ENCODE results near the gene CBR1. TPM values are rescaled to one million over a fixed set of nuclear protein-coding genes. Genes with fewer than 3 reads are reported as not detected.
"Not testable (repeated sequence)": the region's sequence is repeated elsewhere in the genome, so short reads cannot be mapped to it uniquely, and the experiment has no call there.

CBR1 gene
- total RNA-seq, 2 experiments from 2014 or later, result 12.0 TPM; not detected in 1

GRCh38 chr21:36072453-36073162 lies 2.8 kb downstream of the CBR1 start:
- H3K79me2 ChIP-seq (ENCODE audit: insufficient read depth, low read depth, low read length), result no peaks in the 10 kb centered on the region
- peaks cover 17% of the 10 kb centered on the region for H3K9me3 ChIP-seq (ENCODE audit: low read length)
- H3K36me3 ChIP-seq (ENCODE audit: insufficient read depth, low read length), result peaks cover 5% of the 10 kb centered on the region; the same call in 1 of the 2 replicates
- H3K4me1 ChIP-seq (ENCODE audit: insufficient read depth, low read length, poor library complexity, severe bottlenecking), result peaks cover 15% of the 10 kb centered on the region
- ChIA-PET POLR2A (interaction anchor here (0.6 to 0.7 kb wide), 2 partner anchors 43 to 694 kb away, joined by 3 read pairs; no protein-coding TSS in a partner anchor), CTCF (ENCODE audit: unreplicated experiment) (no interaction called here)
- no peaks in the 10 kb centered on the region for H3K9me2 ChIP-seq (ENCODE audit: insufficient read depth, low read length)
- H3K27ac ChIP-seq (ENCODE audit: low read depth, low read length, poor library complexity, severe bottlenecking), result no peak overlapping the region
- no peak overlapping the region for H2AFZ ChIP-seq (ENCODE audit: low read length)
- H3K4me3 ChIP-seq (ENCODE audit: low read depth, low read length, poor library complexity, severe bottlenecking), result no peak overlapping the region
- no peak for DNase-seq (ENCODE audit: low spot score)
- TF ChIP-seq CTCF (conservative IDR thresholded peaks at IDR 0.05; ENCODE audit: low read length), result no peak
- no peak for TF ChIP-seq EZH2phosphoT487 (IDR thresholded peaks at IDR 0.05; ENCODE audit: borderline replicate concordance, low read depth, low read length)
- H4K20me1 ChIP-seq (ENCODE audit: insufficient read depth, low read length), result no peaks in the 10 kb centered on the region
- no peak overlapping the region for H3K4me2 ChIP-seq (ENCODE audit: low read length)
- intact Hi-C loops (cut with micrococcal nuclease; ENCODE audit: unreplicated experiment), result no loop called here
- BruUV-seq (replicated peaks), result no TSS peak

GRCh38 chr21:36073181-36073580 lies 3.4 kb downstream of the CBR1 start:
- CTCF ChIA-PET (ENCODE audit: unreplicated experiment), result no interaction called here

GRCh38 chr21:36073911-36074310 lies 4.1 kb downstream of the CBR1 start:
- CTCF ChIA-PET (ENCODE audit: unreplicated experiment), result not testable (repeated sequence)

More at GRCh38 chr21:36073181-36073580, 3.4 kb downstream of the CBR1 start:
- Histone ChIP-seq H2AFZ (ENCODE audit: low read length) (no peak overlapping the region), H4K20me1 (ENCODE audit: insufficient read depth, low read length) (no peaks in the 10 kb centered on the region), H3K4me2 (ENCODE audit: low read length) (no peak overlapping the region), H3K4me1 (ENCODE audit: insufficient read depth, low read length, poor library complexity, severe bottlenecking) (peaks cover 18% of the 10 kb centered on the region), H3K9me2 (ENCODE audit: insufficient read depth, low read length) (no peaks in the 10 kb centered on the region), H3K9me3 (ENCODE audit: low read length) (peaks cover 12% of the 10 kb centered on the region), H3K27ac (ENCODE audit: low read depth, low read length, poor library complexity, severe bottlenecking) (no peak overlapping the region), H3K4me3 (ENCODE audit: low read depth, low read length, poor library complexity, severe bottlenecking) (no peak overlapping the region), H3K79me2 (ENCODE audit: insufficient read depth, low read depth, low read length) (no peaks in the 10 kb centered on the region), H3K36me3 (ENCODE audit: insufficient read depth, low read length) (peaks cover 5% of the 10 kb centered on the region; the same call in 1 of the 2 replicates)
- intact Hi-C loops (cut with micrococcal nuclease; ENCODE audit: unreplicated experiment), result no loop called here
- BruUV-seq (replicated peaks), result no TSS peak
- POLR2A ChIA-PET, result interaction anchor here (0.7 kb wide), 1 partner anchor 695 kb away, joined by 3 read pairs; no protein-coding TSS in a partner anchor
- no peak for TF ChIP-seq CTCF (conservative IDR thresholded peaks at IDR 0.05; ENCODE audit: low read length)
- no peak for TF ChIP-seq EZH2phosphoT487 (IDR thresholded peaks at IDR 0.05; ENCODE audit: borderline replicate concordance, low read depth, low read length)
- DNase-seq (ENCODE audit: low spot score), result no peak

More at GRCh38 chr21:36073911-36074310, 4.1 kb downstream of the CBR1 start:
- H2AFZ ChIP-seq (ENCODE audit: low read length); H3K9me2 ChIP-seq (ENCODE audit: insufficient read depth, low read length); H3K9me3 ChIP-seq (ENCODE audit: low read length); H3K27ac ChIP-seq (ENCODE audit: low read depth, low read length, poor library complexity, severe bottlenecking); DNase-seq (ENCODE audit: low spot score); H3K4me2 ChIP-seq (ENCODE audit: low read length); H3K36me3 ChIP-seq (ENCODE audit: insufficient read depth, low read length); H3K4me3 ChIP-seq (ENCODE audit: low read depth, low read length, poor library complexity, severe bottlenecking); H4K20me1 ChIP-seq (ENCODE audit: insufficient read depth, low read length); intact Hi-C loops (cut with micrococcal nuclease; ENCODE audit: unreplicated experiment); H3K79me2 ChIP-seq (ENCODE audit: insufficient read depth, low read depth, low read length); BruUV-seq (replicated peaks); POLR2A ChIA-PET: not testable (repeated sequence)
- peaks cover 20% of the 10 kb centered on the region for H3K4me1 ChIP-seq (ENCODE audit: insufficient read depth, low read length, poor library complexity, severe bottlenecking)

All from OCI-LY7 (cell line).